Uterus (tissue), 2 donors: ENCODE measurements around the gene CDK6.

Experiments used
- CTCF ChIP-seq, 4 experiments: fragments of 200-600 bp in 2 of 4; fragments of 450-650 bp in 2 of 4; sonication (generic) in 2 of 4; IDR thresholded peaks; one replicate each; pipeline ENCODE4 v1.5.1; 2016 to 2019; ENCODE audit warnings: antibody characterized with exemption in 4 of 4, mild to moderate bottlenecking in 2 of 4, moderate library complexity in 1 of 4
- POLR2A ChIP-seq, 2 donors: fragments of 450-650 bp; IDR thresholded peaks; one replicate each; pipeline ENCODE4 v1.6.1; 2016; ENCODE audit warnings: antibody characterized with exemption in 2 of 2, mild to moderate bottlenecking in 1 of 2, moderate library complexity in 1 of 2

- TF ChIP-seq CTCF (IDR thresholded peaks at IDR 0.05) (no peak), POLR2A (IDR thresholded peaks at IDR 0.05) (no peak)
Observed at GRCh38 chr7:92749327-92749755, 87.0 kb downstream of the CDK6 start.
